Stomach (tissue), 4 donors: ENCODE results near the gene HNRNPH1.

Experiments used
- EP300 ChIP-seq: sonication (generic); formaldehyde crosslinking; IDR thresholded peaks from one replicate; pipeline ENCODE4 v1.6.1; 2017; ENCODE audit warnings: antibody characterized with exemption
- POLR2A ChIP-seq, 4 donors: fragments of 450-650 bp; IDR thresholded peaks; one replicate each; pipeline ENCODE4 v1.6.1; 2016; ENCODE audit warnings: antibody characterized with exemption in 4 of 4, control low read depth in 2 of 4, mild to moderate bottlenecking in 1 of 4, moderate library complexity in 1 of 4
- POLR2AphosphoS5 ChIP-seq, 3 donors: sonication (generic); formaldehyde crosslinking; IDR thresholded peaks; one replicate each; pipeline ENCODE4 v1.6.1; 2016; ENCODE audit warnings: antibody characterized with exemption in 3 of 3
- TF ChIP-seq, protein P1 (sequence below), 7 experiments: fragments of 450-650 bp in 4 of 7; fragments of 200-600 bp in 3 of 7; sonication (generic) in 3 of 7; IDR thresholded peaks; one replicate each; pipeline ENCODE4 v1.5.1; 2016 to 2019; ENCODE audit warnings: antibody characterized with exemption in 7 of 7, control low read depth in 2 of 7, mild to moderate bottlenecking in 1 of 7

DNA sequence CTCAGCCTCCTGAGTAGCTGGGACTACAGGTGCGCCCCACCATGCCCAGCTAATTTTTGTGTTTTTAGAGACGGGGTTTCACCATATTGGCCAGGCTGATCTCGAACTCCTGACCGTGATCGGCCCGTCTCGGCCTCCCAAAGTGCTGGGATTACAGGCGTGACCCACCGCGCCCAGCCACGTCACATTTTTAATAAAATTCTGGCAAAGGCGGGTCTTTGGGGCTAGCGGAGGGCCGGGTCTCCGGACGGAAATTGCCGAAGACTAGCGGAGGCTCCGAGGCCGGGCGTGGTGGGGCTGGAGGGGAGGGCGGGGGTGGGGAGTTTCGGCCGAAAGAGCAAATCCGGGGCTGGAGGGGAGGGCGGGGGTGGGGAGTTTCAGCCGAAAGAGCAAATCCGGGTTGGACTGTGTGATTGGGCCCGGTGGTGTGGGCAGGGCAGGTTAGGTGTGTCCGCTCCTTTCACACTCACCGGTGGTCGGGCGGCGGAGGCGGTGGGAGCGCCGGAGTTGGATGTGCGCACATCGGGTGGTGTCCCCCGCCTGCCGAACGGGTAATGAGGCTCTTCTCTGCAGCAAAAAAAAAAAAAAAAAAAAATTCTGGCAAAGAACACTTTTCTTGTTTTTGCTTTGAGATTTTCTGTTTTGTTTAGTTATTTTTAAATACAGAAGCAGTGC lies 46.0 kb downstream of the HNRNPH1 start:
- TF ChIP-seq, protein P1, sequence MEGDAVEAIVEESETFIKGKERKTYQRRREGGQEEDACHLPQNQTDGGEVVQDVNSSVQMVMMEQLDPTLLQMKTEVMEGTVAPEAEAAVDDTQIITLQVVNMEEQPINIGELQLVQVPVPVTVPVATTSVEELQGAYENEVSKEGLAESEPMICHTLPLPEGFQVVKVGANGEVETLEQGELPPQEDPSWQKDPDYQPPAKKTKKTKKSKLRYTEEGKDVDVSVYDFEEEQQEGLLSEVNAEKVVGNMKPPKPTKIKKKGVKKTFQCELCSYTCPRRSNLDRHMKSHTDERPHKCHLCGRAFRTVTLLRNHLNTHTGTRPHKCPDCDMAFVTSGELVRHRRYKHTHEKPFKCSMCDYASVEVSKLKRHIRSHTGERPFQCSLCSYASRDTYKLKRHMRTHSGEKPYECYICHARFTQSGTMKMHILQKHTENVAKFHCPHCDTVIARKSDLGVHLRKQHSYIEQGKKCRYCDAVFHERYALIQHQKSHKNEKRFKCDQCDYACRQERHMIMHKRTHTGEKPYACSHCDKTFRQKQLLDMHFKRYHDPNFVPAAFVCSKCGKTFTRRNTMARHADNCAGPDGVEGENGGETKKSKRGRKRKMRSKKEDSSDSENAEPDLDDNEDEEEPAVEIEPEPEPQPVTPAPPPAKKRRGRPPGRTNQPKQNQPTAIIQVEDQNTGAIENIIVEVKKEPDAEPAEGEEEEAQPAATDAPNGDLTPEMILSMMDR (IDR thresholded peaks at IDR 0.05) = no peak
- TF ChIP-seq POLR2A (IDR thresholded peaks at IDR 0.05) (no peak), POLR2AphosphoS5 (IDR thresholded peaks at IDR 0.05) (no peak), EP300 (no peak)
